Vagina (tissue), 2 donors: ENCODE measurements around the gene LRIT1. TPM values are rescaled to one million over a fixed set of nuclear protein-coding genes. Genes with fewer than 3 reads are reported as not detected.

Source experiments
- DNase-seq, 2 donors: peaks; one replicate each; pipeline ENCODE4 v3.0.0-alpha.2; 2017; ENCODE audit errors: extremely low spot score in 2 of 2
- H3K27ac ChIP-seq: fragments of 200-600 bp; sonication (generic); one replicate; pipeline ENCODE4 v1.5.1; 2019
- H3K27me3 ChIP-seq: fragments of 200-600 bp; sonication (generic); one replicate; pipeline ENCODE4 v1.5.1; 2019
- H3K36me3 ChIP-seq, 2 donors: fragments of 200-600 bp; sonication (generic); one replicate each; pipeline ENCODE4 v1.5.1; 2017 to 2019
- H3K4me1 ChIP-seq: fragments of 200-600 bp; sonication (generic); one replicate; pipeline ENCODE4 v1.5.1; 2019
- H3K4me3 ChIP-seq, 2 donors: fragments of 200-600 bp; sonication (generic); 1 replicate in 1 of 2; 2 replicates in 1 of 2; pipeline ENCODE4 v1.5.1; 2016 to 2019
- H3K9me3 ChIP-seq: fragments of 200-600 bp; sonication (generic); one replicate; pipeline ENCODE4 v1.5.1; 2019
- POLR2A ChIP-seq, 2 donors: fragments of 450-650 bp; IDR thresholded peaks; one replicate each; pipeline ENCODE4 v1.6.1; 2017; ENCODE audit warnings: antibody characterized with exemption in 2 of 2, mild to moderate bottlenecking in 2 of 2, moderate library complexity in 2 of 2
- POLR2AphosphoS5 ChIP-seq, 2 donors: sonication (generic); formaldehyde crosslinking; IDR thresholded peaks; one replicate each; pipeline ENCODE4 v1.9.0; 2017; ENCODE audit warnings: antibody characterized with exemption in 2 of 2, mild to moderate bottlenecking in 2 of 2, low read depth in 1 of 2; ENCODE audit not compliant: insufficient read depth in 1 of 2
- intact Hi-C: fragments of 100-400 bp; cut with DNase I; formaldehyde crosslinking; loops from one replicate; pipeline ENCODE4 v1.15.1; 2023
- total RNA-seq: library from RNA; depleted of rRNA; stranded (reverse); fragments of >200 nt; gene quantifications from one replicate; pipeline ENCODE4 v1.2.3, GENCODE V29; 2016
- TF ChIP-seq, protein P1 (sequence below), 3 experiments: fragments of 450-650 bp in 2 of 3; fragments of 200-600 bp in 1 of 3; sonication (generic) in 1 of 3; IDR thresholded peaks; one replicate each; pipeline ENCODE4 v1.5.1; 2017 to 2019; ENCODE audit warnings: antibody characterized with exemption in 3 of 3, mild to moderate bottlenecking in 2 of 3, moderate library complexity in 2 of 3

Gene LRIT1
- total RNA-seq, 1 donor from 2014 or later: not detected

- intact Hi-C loops: no loop called here
- H3K4me1 ChIP-seq: no peaks in the 10 kb centered on the region
- no peak overlapping the region for H3K27ac ChIP-seq
- DNase-seq: peak; percentile 32 to 43
- no peak overlapping the region for H3K4me3 ChIP-seq
- TF ChIP-seq, protein P1, sequence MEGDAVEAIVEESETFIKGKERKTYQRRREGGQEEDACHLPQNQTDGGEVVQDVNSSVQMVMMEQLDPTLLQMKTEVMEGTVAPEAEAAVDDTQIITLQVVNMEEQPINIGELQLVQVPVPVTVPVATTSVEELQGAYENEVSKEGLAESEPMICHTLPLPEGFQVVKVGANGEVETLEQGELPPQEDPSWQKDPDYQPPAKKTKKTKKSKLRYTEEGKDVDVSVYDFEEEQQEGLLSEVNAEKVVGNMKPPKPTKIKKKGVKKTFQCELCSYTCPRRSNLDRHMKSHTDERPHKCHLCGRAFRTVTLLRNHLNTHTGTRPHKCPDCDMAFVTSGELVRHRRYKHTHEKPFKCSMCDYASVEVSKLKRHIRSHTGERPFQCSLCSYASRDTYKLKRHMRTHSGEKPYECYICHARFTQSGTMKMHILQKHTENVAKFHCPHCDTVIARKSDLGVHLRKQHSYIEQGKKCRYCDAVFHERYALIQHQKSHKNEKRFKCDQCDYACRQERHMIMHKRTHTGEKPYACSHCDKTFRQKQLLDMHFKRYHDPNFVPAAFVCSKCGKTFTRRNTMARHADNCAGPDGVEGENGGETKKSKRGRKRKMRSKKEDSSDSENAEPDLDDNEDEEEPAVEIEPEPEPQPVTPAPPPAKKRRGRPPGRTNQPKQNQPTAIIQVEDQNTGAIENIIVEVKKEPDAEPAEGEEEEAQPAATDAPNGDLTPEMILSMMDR (IDR thresholded peaks at IDR 0.05): no peak
- TF ChIP-seq POLR2AphosphoS5 (IDR thresholded peaks at IDR 0.05; ENCODE audit: insufficient read depth in 1 of 2, low read depth in 1 of 2) (no peak), POLR2A (IDR thresholded peaks at IDR 0.05) (no peak)
- H3K9me3 ChIP-seq: no peaks in the 10 kb centered on the region
- H3K36me3 ChIP-seq: no peaks in the 10 kb centered on the region
- H3K27me3 ChIP-seq: no peaks in the 10 kb centered on the region
Measured at GRCh38 chr10:84254552-84255478, 13.5 kb upstream of the LRIT1 start.

DNA sequence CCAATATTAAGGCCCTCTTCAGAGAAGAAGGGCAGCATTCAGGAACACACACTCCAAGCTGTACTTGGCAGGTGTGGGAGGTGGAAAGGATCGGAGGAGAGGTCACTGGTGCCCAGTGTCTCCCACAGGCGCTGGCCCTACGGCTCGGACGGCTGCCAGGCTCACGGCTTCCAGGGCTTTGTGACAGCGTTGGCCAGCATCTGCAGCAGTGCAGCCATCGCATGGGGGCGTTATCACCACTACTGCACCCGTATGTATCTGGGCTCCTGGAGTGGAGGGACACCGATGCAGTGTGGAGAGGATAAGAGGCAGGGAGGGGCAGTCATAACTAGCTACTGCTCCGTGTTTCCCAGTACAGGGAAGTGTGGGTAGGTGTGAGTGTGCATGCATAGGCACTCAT lies 7.4 kb upstream of the LRIT1 start:
- no peak overlapping the region for H3K4me3 ChIP-seq
- TF ChIP-seq POLR2A (IDR thresholded peaks at IDR 0.05) (no peak), POLR2AphosphoS5 (IDR thresholded peaks at IDR 0.05; ENCODE audit: insufficient read depth in 1 of 2, low read depth in 1 of 2) (no peak)
- TF ChIP-seq, protein P1 (IDR thresholded peaks at IDR 0.05): no peak
- no peak for DNase-seq
- H3K27me3 ChIP-seq: no peaks in the 10 kb centered on the region
- H3K9me3 ChIP-seq: no peaks in the 10 kb centered on the region
- intact Hi-C loops: no loop called here
- H3K36me3 ChIP-seq: no peaks in the 10 kb centered on the region
- no peaks in the 10 kb centered on the region for H3K4me1 ChIP-seq
- no peak overlapping the region for H3K27ac ChIP-seq

DNA sequence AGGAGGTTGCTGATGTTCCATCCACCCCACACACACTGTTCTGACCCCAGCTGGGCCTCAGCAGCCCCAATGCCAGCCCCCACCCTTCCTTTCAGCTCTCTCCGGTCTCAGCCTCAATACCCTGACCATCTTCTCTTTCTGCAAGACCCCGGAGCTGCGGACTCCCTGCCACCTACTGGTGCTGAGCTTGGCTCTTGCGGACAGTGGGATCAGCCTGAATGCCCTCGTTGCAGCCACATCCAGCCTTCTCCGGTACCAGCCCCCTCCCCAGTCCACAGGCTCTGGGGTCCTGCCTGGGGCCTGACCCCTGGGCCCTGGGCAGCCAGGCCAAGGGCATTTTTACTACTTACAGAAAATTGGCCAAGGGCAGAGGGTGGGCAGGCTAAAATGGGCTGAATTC lies 6.2 kb upstream of the LRIT1 start:
- Histone ChIP-seq H3K27ac (no peak overlapping the region), H3K36me3 (no peaks in the 10 kb centered on the region), H3K4me1 (no peaks in the 10 kb centered on the region), H3K9me3 (no peaks in the 10 kb centered on the region), H3K4me3 (no peak overlapping the region), H3K27me3 (no peaks in the 10 kb centered on the region)
- DNase-seq: no peak
- intact Hi-C loops: no loop called here
- TF ChIP-seq POLR2AphosphoS5 (IDR thresholded peaks at IDR 0.05; ENCODE audit: insufficient read depth in 1 of 2, low read depth in 1 of 2) (no peak), POLR2A (IDR thresholded peaks at IDR 0.05) (no peak)
- TF ChIP-seq, protein P1 (IDR thresholded peaks at IDR 0.05): no peak

DNA sequence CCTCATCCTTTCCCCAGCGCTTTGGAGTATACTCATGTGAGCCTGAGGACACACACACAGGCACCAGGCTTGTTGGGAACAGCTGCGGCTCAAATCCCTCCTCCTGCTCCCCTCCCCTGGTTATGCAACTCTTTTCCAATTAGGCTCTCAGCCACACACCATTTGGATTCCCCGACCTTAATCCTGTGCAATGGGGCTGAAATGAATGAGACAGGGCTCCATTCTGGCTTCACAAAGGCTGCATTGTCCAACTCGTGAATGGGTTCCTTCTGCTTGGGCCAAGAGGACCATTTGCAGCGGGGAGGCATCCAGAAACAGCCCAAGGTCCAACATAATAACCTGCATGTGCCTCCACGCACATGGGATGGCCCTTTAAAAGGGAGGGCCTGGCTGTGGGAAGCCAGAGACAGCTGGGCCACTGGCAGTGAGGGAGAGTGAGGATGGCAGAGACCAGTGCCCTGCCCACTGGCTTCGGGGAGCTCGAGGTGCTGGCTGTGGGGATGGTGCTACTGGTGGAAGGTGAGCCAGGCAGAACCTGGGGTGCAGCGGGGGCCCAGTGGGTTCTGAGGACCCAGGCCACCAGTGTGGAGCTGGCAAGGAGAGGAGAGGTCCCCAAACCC lies 3.4 kb upstream of the LRIT1 start, which contains the start of gene RGR:
Gene RGR, plus strand, starts transcription at position 403 of the 620 bp plus-strand sequence. Its CDS starts 38 bp downstream, at position 441.
- intact Hi-C loops: no loop called here
- H3K9me3 ChIP-seq: no peaks in the 10 kb centered on the region
- no peaks in the 10 kb centered on the region for H3K36me3 ChIP-seq
- DNase-seq: no peak
- no peaks in the 10 kb centered on the region for H3K4me1 ChIP-seq
- H3K27ac ChIP-seq: no peak within 1 kb of the TSS
- TF ChIP-seq POLR2AphosphoS5 (IDR thresholded peaks at IDR 0.05; ENCODE audit: insufficient read depth in 1 of 2, low read depth in 1 of 2) (peak in 1 of 2 donors; percentile 24), POLR2A (IDR thresholded peaks at IDR 0.05) (no peak)
- no peaks in the 10 kb centered on the region for H3K27me3 ChIP-seq
- no peak within 1 kb of the TSS for H3K4me3 ChIP-seq

DNA sequence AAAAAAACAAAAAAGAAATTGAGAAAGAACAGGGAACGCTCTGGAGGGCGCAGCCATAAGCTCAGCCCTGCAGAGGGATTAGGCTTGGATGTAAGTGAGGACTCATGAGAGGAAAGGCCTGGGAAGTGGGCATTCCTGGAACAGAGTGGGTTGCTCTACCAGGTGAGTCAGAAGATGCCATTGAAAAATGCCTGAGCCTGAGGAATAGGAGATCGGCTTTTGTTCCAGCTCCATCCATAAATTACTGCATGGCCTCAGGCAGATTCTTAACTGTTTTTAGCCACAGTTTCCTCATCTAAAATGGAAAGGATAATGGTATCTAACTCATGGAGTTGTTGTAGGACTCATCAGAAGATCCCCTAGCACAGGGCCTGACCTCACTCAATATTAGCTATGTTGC lies 2.4 kb upstream of the LRIT1 start:
- Histone ChIP-seq H3K27me3 (no peaks in the 10 kb centered on the region), H3K4me1 (no peaks in the 10 kb centered on the region), H3K4me3 (no peak overlapping the region), H3K27ac (no peak overlapping the region), H3K9me3 (no peaks in the 10 kb centered on the region), H3K36me3 (no peaks in the 10 kb centered on the region)
- DNase-seq: no peak
- TF ChIP-seq POLR2AphosphoS5 (IDR thresholded peaks at IDR 0.05; ENCODE audit: insufficient read depth in 1 of 2, low read depth in 1 of 2) (no peak), POLR2A (IDR thresholded peaks at IDR 0.05) (no peak)
- intact Hi-C loops: no loop called here
